ENCODE results near the gene CLCA2.

Gene CLCA2

GRCh38 chr1:86409416-86410021, 14.5 kb upstream of the CLCA2 start:
- H3K4me3 ChIP-seq (ENCODE audit: low read length), result no peak overlapping the region
- no peak for TF ChIP-seq CTCF (conservative IDR thresholded peaks at IDR 0.05; ENCODE audit: low read depth, low read length)
- peak; percentile 51 for DNase-seq (ENCODE audit: low read depth)

GRCh38 chr1:86410879-86411278, 13.1 kb upstream of the CLCA2 start:
- no peak for TF ChIP-seq CTCF (conservative IDR thresholded peaks at IDR 0.05; ENCODE audit: low read depth, low read length)
- DNase-seq (ENCODE audit: low read depth), result no peak
- H3K4me3 ChIP-seq (ENCODE audit: low read length), result no peak overlapping the region

- no peak for DNase-seq (ENCODE audit: low read depth)
- no peak for TF ChIP-seq CTCF (conservative IDR thresholded peaks at IDR 0.05; ENCODE audit: low read depth, low read length)
- H3K4me3 ChIP-seq (ENCODE audit: low read length), result no peak overlapping the region
These were observed 7.6 kb upstream of the CLCA2 start for GRCh38 chr1:86416343-86416742.

- no peak overlapping the region for H3K4me3 ChIP-seq (ENCODE audit: low read length)
- DNase-seq (ENCODE audit: low read depth), result no peak
- peak; percentile 47 for TF ChIP-seq CTCF (conservative IDR thresholded peaks at IDR 0.05; ENCODE audit: low read depth, low read length)
These were observed 4.6 kb upstream of the CLCA2 start for GRCh38 chr1:86419277-86419903.

- no peak for TF ChIP-seq CTCF (conservative IDR thresholded peaks at IDR 0.05; ENCODE audit: low read depth, low read length)
- no peak overlapping the region for H3K4me3 ChIP-seq (ENCODE audit: low read length)
- no peak for DNase-seq (ENCODE audit: low read depth)
These were observed 2.2 kb upstream of the CLCA2 start for GRCh38 chr1:86421601-86422280.

- DNase-seq (ENCODE audit: low read depth), result no peak
- H3K4me3 ChIP-seq (ENCODE audit: low read length), result no peak overlapping the region
- TF ChIP-seq CTCF (conservative IDR thresholded peaks at IDR 0.05; ENCODE audit: low read depth, low read length), result no peak
These were observed 498 bp upstream of the CLCA2 start for GRCh38 chr1:86423473-86423872.
